GM18517 (cell line): ENCODE data around the gene SUOX.
"Not testable (repeated sequence)": the region's sequence is repeated elsewhere in the genome, so short reads cannot be mapped to it uniquely, and the experiment has no call there.

ENCODE experiments used
- ATAC-seq: cut with Tn5 transposase; IDR thresholded peaks from one replicate; pipeline ENCODE4 v1.9.1; 2021; ENCODE audit warnings: mild to moderate bottlenecking, moderate library complexity; ENCODE audit not compliant: unreplicated experiment

Gene SUOX

DNA sequence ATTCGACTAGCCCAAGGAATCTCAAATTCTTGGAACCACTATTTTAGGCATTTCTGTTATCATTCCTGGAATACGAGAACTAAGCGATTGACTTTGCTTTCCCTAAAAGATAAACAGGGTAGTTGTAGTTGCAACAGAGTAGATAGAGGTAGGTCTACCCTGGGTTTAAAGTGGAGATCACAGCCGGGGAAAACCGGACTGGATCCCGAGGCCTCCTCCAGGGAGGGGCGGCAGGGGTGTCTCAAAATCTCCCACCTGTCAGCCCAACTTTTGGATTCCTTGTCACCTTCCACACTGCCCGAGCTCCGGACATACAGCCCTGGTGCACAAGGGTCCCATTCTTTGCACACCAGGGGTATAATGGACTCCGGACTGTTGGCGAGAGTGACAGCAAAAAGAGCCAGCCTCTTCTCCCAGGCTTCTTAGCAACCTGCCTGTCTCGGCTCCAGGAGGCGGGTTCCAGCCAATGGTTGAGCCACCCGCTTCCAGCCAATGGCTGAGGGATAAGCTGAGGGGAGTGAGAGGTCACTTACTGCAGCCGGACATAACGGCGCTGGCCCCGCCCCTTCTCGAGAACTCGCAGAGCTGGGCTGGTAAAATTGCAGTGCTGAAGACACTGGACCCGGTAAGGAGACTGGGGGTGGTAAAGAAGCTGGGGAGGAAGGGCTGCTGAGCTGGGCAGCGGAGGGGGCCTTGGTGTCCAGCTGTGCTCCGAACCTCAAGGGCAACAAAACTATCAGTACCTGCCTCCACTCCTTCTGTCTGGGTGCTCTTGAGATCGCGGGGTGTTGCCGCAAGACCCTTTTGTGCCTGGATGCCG lies at the start of gene SUOX:
SUOX (plus strand) TSS at position 562 of the 820 bp plus-strand sequence. CDS start 4,946 bp downstream, outside the sequence.
- ATAC-seq: peak; percentile 97

- no peak for ATAC-seq
Measured at GRCh38 chr12:55955344-55955743, 41.7 kb upstream of the SUOX start.

DNA sequence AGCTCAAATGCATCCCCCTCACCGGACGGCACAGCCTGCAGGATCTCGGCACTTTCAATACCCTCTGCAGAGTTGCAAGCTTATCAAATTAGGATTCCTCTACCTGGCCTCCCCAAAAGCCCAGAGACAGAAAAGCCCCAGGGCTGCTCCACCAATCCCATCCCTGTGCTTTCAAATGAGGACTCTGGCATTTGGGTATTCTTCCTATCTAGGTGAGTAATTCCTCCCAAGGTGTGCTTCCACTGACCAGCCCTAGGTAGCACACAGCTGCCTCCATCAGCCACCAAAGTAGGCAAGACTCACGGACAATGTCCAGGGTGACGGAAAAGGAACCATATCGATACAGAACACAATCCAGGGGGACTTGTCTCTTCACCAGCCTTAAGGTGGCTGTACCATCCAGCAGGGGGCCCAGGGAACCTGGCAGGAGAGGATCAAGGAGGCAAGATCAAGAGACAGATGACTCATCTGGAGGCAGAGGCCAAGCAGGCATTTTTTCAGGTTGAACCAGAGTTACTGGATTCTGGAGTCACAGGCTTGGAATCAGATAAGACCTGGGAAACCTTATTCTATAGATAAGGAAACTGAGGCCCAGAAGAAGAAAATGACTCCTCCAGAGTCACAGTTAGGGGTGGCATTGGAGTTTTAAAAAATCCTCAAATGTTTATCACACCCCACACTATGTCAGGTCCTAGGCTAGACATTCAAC lies 41.1 kb upstream of the SUOX start:
- ATAC-seq: no peak

GRCh38 chr12:55957106-55957859 lies 39.8 kb upstream of the SUOX start:
- no peak for ATAC-seq

DNA sequence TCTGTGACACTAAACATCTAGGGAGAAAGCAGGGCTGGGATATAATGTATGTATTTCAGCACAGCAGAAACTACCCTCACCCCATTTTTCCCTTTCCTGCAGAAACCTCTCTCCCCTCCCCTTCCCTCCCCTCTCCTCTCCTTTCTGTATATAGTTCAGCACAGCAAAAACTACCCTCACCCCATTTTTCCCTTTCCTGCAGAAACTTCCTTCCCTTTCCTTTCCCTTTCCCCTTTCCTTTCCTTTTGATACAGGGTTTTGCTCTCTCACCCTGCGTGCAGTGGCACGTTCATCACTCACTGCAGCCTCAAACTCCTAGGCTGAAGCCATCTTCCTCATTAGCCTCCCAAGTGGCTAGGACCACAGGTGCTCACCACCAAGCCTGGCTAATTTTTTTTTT lies 33.3 kb upstream of the SUOX start:
- no peak for ATAC-seq

- no peak for ATAC-seq
Measured at GRCh38 chr12:55965240-55965639, 31.8 kb upstream of the SUOX start.

GRCh38 chr12:55965941-55966407 lies 31.1 kb upstream of the SUOX start, which contains the start of gene PMEL:
TSS of gene PMEL (minus strand) at chr12:55966042. CDS start at chr12:55966011, 31 bp downstream.
- ATAC-seq: no peak

- peak; percentile 88 for ATAC-seq
Measured at GRCh38 chr12:55966408-55967281, 30.4 kb upstream of the SUOX start, which contains the start of gene CDK2. TSS of gene CDK2 (plus strand) at chr12:55966830. CDS start at chr12:55967009, 179 bp downstream.

- no peak for ATAC-seq
Measured at GRCh38 chr12:55969356-55969755, 27.7 kb upstream of the SUOX start.

DNA sequence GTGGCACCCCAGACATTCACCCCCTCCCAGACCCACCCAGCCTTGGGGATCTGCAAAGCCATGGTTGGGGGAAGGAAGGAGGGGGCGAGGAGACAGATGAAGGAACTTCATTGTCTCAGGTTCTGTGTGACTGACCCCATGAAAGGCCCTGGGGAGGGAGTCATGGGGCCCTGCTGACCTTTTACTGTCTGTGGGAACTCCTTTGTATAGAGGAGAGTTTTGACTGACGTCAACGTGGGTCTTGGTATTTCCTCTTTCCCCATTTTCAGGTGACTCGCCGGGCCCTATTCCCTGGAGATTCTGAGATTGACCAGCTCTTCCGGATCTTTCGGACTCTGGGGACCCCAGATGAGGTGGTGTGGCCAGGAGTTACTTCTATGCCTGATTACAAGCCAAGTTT lies 26.3 kb upstream of the SUOX start:
- no peak for ATAC-seq

GRCh38 chr12:55972042-55972441 lies 25.0 kb upstream of the SUOX start:
- ATAC-seq: no peak

GRCh38 chr12:55972456-55972855 lies 24.6 kb upstream of the SUOX start:
- no peak for ATAC-seq

GRCh38 chr12:55972911-55973598 lies 24.0 kb upstream of the SUOX start:
- no peak for ATAC-seq

DNA sequence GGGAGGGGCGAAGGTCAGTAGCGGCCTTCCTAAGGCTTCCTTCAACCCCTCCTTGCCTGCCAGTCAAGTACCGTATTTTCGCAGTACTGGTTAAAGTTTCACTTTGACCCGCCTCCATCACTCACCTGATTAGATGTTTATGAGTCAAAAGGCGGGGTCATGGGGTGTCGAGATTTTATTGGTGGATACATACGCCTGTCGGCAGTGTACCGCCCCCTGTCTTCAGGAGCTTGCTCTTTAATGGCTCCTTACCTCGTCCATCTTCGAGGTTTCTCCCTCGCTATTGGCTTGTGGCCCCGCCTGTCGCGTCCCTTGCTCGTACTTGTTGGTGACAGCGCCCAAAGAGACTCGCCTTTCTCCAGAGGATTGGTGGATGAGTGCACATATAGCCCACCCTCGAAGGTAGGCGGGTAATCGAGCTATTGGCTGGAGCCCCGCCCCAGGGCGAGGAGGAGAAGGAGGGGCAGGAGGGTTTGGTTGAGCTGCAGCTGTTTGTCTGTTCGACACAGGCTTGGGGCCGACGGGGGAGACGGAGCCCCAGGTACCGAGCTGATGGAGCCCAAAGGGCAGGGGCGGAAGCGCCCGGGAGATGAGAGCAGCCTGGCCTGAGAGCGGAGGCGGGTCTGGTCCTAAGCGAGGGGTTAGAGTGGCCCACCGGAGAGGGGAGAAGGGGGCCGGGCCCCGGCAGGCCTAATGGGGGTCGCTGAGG lies 23.3 kb upstream of the SUOX start, which contains the start of gene RAB5B:
RAB5B (plus strand) TSS at position 480 of the 709 bp plus-strand sequence. CDS start 12,883 bp downstream, outside the sequence.
- ATAC-seq: peak; percentile 94

GRCh38 chr12:55974308-55974730 lies 22.8 kb upstream of the SUOX start:
- peak; percentile 5 for ATAC-seq

DNA sequence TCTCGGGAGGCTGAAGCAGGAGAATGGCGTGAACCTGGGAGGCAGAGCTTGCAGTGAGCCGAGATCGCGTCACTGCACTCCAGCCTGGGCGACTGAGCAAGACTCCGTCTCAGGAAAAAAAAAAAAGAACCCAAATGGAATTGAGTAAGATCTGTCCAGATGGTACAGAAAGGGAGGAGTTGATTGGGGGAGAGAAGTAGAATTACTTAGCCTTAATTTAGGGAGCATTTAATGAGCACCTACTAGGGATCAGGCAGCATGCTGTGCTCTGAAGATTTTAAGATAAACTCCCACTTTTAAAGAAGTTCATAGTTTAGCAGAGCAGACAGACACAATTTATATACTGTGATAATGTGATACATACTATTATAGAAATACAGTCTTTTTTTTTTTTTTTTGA lies 18.7 kb upstream of the SUOX start:
- ATAC-seq: no peak

- no peak for ATAC-seq
Measured at GRCh38 chr12:55979069-55979468, 18.0 kb upstream of the SUOX start.

GRCh38 chr12:55981882-55982281 lies 15.2 kb upstream of the SUOX start:
- ATAC-seq: not testable (repeated sequence)
